COLO829 (cell line): ENCODE data around the gene GPRC6A.

Source experiments
- DNase-seq: peaks from one replicate; pipeline ENCODE4 v3.0.0; 2012; ENCODE audit warnings: low spot score

Gene GPRC6A

DNA sequence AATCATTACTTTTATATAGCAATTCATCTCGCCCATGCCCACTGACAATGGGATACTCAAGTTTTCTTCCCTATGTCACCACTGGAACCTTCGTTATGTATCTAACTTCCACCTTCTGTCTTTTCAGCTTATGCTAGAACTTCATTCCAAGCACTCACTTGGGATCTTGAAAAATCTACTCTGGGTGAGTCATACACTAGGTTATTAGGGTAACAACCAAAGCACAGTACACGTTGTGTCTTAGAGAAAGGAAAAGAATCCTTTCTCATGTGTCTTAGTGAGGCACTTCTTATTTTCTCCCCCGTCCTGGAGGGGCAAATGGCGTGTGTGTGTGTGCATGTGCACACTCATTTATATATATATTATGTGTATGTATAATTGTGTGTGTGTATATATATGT, 45.0 kb downstream of the GPRC6A start:
- DNase-seq = peak; percentile 8

DNA sequence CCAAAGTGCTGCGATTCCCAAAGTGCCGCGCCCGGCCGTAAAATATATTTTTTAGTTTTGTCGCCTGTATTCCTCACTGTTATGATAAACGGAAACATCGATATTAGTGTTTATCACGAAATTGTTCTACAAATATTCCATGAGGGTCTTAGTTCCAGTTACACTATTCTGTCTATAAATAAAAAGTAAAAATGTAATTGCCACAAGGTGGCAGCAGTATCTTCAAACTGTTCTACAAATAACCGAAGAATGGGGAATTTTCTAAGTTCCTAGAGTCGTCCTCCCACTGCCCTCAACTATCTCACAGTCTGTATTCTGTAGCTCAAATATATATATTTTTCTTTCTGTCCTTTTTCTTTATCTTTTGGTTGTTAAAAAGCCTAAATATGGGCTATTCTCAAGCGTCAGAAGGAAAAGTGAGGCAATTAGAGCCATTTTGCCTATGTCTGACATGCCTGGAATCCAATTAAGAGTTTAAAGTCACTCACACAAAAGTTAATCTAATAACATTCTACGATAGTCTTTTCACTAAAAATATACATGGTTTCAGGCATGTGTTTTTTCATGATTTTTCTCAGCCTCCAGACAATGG, 49.2 kb downstream of the GPRC6A start:
- peak; percentile 8 for DNase-seq

DNA sequence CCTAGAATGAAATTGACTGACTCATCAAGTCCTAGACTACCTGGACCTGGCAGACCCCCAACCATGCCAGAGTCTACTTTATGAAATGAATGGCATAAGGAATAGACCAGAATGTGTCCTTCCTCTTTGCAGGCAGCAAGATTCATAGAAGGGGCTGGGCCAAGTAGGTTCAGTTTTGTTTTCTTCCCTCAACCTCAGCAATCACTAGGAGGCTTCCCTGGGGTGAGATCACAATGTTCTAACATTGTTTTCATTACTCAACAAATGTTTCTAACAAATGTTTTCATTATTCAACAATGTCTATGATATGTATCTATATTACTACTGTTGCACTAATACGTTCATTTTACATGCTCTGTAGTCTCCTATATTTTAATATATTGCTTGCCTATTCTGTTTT, 55.0 kb downstream of the GPRC6A start:
- DNase-seq = no peak

DNA sequence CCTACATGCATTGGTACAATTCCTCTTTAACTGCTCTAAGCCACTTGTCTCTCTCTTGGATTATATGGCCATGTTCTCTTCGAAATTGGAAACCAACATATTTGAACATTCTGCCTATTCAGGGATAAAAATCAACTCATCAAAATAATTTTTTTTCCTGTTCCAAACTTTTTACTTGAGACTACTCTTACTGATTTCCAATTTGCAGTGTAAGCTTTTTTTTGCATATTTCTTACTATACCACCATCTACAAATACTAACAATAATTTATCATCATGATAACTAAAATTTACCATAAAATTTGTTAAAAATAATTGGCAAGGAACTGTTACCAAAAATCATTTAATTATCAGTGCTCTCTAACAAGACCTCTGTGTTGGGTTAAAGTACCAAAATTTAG, 56.4 kb downstream of the GPRC6A start:
- DNase-seq = no peak

DNA sequence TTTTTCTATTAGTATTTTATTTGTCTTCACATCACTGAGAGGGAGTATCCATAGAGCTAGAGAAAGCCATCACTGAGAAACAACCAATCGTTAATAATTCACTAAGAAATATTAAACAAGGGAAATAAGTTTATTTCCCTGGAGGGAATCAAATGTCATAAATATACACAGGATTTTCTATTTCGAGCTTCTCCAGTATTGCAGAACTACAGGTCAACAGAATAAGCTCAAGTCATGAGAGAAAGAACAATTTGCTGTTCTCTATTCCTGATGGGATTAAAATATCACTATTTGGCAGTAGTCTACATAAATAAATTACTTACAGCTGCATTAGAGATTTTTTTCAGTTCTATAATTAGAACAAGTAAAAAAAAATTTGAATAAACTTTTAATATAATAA, 61.2 kb downstream of the GPRC6A start:
- DNase-seq = no peak

DNA sequence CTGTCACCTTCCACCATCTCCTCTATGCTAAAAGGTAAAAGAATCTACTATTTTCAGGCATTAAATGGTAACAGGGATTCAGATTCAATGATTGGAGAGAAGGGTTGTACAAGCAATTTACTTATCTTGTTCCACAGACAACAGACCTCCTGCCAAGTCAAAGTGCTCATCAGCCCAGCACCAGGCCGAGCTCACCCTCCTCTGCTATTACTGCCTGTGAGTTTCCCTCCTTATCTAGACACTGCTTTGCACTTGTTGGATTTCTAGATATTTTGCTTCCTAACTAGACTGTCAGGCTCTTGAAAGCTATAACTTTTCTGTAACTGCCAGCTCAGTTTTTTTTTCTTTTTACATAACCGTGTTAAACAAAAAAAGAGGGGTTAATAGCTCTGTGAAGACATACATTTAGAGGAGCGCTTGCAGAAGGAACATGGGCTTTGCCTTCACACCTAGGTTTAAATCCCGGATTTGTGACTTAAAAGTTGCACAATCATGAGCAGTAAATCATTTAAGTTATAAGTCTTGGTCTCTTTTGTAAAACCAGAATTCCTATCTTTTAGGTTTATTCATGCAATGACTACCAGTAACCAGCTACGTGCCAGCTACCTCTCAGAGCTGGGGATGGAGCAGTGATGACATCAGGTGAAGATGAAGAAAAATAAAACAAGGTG, 62.2 kb downstream of the GPRC6A start:
- DNase-seq = no peak

DNA sequence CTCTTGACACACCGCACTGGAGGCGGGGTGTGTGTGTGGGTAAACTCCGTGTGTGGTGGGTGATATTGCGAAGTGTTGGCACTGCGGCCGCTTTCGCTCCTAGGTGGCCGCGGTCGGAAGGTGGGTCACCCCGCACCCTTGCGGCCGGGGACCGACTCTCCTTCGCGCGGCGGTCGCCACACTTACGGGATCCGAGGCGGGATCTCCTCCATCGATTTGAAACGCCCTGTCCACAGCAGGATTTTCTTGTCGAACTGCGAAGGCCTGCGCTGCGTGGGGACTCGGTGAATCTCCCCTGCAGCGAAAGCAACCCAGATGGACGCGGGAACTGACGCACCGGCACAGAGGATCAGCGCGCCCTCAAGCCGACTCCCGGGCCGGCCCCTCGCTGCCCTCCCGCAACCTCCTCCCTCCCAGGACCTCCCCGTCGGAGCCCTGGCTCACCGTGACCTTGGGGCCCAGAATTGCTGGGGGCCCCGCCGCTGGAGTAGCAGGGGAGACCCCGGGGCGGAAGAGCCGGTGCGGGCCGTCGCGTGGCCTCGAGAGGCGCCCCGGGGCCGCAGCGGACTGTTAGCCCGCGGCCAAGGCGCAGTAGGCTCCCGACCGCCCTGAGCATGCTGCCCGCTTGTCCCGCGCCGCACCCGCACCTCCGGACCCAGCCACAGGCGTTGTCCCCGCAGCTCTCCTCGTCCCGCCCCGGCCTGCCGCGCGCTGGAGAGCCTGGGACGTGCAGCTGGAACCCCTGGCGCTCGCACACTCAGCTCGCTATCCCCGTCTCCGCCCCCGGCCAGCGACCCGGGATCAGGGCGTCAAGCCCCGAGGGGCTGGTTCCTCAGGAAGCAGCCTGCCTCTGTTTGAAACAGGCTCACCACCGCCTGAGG, 63.7 kb downstream of the GPRC6A start, which contains the start of gene FAM162B:
TSS of gene FAM162B (minus strand) at position 759 of the 881 bp plus-strand sequence. CDS start at position 616, 143 bp downstream.
- DNase-seq = no peak

DNA sequence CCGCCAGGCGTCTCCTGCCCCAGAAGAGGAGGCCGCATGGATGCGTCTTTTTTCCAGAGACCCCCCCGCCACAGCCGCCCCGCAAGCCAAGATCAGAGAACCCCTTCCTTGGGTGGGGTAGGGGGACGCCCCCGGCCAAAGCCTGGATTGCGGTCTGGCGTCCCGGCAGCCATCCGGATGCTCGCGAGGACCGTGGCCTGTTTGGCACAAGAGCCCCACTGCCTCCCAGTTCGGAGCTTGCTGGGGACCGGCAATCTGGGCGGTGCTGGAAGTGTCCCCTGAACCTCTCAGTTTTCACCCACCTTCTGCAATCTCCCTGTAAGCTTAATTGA, 64.3 kb downstream of the GPRC6A start:
- no peak for DNase-seq

DNA sequence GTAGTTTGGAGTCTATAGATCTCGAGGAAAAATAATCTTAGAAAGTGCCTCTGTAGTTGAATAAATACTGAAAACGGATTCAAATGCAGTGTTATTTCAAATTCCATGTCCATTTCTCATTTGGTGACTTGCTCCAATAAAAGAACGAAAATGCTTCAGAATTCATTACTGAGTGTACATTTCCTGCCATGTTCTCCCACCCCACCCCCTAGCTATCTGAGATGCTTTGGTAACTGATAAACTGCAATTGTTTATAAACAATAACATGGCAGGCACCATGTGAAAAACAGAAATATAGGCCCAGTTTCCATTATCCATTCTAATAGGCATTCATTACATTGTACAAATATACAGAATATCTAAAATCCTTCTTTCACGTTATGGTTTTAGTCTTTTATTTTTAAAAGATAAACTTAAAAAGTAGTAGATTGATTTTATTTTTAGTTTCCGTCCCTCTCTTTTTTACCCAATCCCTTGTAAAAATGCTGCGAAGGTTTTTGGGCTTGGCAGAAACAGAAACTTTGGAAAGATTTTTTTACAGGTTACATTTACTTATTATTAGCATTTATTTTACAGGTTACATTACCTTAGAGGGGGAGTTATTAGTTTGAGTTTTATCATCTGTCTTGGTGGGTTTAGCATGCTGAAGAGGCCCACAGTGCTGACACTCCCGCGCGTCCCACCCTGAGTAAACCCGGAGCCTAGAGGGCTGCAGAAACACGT, 64.8 kb downstream of the GPRC6A start:
- DNase-seq = no peak

DNA sequence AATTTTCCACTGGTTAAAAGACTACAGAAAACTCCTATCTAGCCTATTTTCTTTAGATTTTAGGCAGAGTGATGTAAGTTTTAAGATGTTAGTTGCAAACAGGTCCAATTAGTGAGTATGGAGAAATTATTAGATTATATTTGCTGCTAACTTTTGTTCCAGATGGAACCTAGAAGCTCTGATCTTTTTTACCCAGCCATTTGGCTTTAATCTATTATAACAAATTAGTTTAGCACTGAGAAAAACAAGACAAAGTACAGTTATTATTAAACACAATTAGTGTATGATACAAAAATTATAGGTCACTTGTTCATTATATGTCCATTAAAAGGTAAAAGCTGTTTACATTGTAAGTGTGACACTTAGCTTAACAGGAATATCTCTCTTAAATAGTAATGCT, 65.8 kb downstream of the GPRC6A start:
- DNase-seq = no peak

DNA sequence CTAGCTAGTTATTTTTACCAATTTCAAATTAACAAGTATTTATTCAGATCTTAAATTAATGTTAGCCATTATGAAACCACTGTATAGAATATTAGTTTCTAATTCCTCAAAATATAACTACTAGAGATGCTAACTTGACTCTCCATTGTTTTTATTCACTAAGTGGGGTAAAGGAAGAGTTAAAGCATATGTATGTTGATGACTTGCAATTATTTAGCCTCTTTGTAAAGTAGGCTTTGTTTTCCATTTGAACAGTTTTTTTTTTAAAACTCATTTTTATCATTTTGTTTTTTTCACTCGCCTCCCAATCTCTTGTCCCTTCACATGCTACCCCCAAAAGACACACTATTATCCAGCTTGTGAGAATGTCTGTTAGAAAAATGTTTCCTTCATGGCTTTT, 66.6 kb downstream of the GPRC6A start:
- no peak for DNase-seq

DNA sequence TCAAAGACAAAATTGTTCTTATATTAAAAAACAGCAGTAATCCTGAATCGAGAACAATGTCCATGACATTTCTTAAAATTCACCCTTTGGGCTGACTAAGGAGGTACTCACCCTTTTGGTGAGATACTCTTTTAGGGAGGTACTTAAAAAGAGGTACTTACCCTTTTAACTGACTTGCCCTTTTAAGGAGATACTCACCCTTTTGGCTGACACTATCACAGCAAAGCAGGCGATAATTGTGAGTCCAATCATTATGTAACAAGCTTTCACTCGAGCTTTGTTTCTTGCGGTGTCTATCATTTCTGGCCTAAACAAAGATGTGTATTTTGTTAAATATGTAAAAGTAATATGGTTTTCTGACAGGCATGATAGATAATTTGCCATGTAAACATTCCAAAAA, 67.1 kb downstream of the GPRC6A start:
- DNase-seq = no peak

DNA sequence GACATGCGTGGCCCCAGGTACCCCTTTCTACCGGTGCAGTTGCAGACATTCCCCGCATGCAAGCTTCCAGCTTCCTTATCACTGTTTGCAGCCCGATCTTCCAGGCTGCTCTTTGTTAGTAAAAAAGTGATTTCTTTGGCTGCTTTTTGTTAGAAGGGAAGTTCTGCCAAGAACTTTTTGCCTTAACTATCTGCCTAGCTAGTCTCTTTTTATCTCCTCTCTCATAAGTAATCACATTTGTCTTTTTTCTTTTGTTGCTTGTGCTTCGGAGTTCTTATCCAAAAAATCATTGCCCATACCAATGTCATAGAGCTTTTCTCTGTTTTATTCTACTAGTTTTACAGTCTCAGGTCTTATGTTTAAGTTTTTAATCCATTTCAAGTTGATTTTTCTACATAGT, 83.7 kb downstream of the GPRC6A start:
- DNase-seq = no peak
